Activated naive CD4-positive, alpha-beta T cell treated with anti-CD3 and anti-CD28 coated beads, Interleukin-2, amount 10 ng/mL, durations not matched to agents 5 hours and 36 hours (primary cell): ENCODE measurements around the gene DIRAS1. TPM values are rescaled to one million over a fixed set of nuclear protein-coding genes. Genes with fewer than 3 reads are reported as not detected.

Experiments used
- total RNA-seq, 2 experiments: library from RNA; stranded (reverse); gene quantifications; one replicate each; pipeline ENCODE4 v1.2.3, GENCODE V29; 2021

The DIRAS1 gene, protein sequence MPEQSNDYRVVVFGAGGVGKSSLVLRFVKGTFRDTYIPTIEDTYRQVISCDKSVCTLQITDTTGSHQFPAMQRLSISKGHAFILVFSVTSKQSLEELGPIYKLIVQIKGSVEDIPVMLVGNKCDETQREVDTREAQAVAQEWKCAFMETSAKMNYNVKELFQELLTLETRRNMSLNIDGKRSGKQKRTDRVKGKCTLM
- not detected for total RNA-seq

DNA sequence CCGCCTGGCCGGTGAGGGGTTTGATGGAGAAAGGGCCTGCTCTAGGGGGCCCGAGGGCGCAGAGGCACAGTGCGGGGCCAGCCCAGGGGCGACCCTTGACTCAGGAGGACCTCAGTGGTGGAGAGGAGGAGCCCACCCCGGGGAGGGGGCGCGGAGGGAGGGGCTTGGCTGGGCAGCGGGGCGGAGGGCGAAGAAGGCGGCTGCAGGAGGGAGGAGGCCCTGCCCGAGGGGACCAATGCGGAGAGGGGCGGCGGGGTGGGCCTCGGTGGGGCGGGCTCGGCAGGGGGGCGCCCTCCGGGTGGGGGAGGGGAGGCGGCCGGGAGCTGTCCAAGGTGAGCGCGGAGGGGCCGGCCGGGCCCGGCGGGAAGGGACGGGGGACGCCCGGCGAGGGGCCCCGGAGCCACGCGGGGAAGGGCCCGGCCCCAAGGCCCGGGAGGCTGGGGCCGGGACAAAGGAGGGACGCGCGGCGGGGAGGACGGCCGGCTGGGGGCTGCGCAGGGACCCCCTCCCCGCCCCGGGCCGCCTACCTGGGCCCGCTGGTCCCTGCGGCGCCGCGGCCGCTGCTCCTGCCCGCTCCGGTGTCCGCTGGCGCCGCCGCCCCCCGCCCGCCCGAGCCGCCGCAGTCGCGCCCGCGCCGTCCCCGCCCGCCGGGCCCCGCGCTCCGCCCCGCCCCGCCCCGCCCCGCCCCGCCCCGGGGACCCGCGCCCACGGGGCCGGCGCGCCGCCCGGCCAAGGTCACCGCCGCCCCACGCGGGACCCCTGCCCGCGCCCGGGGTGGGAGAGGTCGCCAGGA lies at the start of gene DIRAS1:
TSS of gene DIRAS1 (minus strand) at position 596 of the 793 bp plus-strand sequence. CDS start 3,566 bp downstream, outside the sequence.

DNA sequence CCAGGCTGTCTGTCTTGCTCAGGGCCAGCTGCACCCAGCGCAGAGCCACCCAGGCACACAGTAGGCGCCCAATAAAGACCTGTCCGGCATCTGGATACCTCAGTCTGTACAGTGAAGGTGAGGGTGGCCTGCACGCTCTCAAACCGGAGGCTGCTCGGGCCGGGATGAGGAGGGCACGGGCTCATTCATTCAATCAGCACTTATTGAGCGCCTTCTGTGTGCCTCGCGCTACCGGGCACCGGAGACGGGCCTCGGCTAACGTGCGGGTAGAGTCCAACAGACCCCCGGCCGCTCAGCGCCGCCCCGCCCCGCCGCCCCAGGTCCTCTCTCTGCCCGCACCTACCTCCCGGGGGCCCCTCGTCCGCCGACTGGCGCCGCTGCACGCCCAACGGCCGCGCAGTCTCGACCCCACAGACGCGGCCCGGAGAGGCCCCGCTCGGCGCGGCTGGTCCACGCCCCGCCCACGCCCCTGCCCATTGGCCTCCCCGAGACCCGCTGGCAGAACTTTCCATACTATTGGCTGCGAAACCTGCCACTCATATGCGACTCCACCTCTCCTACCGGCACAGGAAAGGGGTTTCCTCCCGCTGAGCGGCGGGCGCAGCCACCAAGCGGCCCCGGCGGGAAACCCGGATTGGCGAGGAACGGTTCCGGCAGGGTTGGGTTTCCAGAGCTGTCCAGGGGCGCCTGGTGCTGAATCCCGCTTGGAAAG lies 18.6 kb upstream of the DIRAS1 start, which contains the start of gene SLC39A3:
TSS of gene SLC39A3 (minus strand) at position 416 of the 712 bp plus-strand sequence. CDS start 2,760 bp downstream, outside the sequence.

DNA sequence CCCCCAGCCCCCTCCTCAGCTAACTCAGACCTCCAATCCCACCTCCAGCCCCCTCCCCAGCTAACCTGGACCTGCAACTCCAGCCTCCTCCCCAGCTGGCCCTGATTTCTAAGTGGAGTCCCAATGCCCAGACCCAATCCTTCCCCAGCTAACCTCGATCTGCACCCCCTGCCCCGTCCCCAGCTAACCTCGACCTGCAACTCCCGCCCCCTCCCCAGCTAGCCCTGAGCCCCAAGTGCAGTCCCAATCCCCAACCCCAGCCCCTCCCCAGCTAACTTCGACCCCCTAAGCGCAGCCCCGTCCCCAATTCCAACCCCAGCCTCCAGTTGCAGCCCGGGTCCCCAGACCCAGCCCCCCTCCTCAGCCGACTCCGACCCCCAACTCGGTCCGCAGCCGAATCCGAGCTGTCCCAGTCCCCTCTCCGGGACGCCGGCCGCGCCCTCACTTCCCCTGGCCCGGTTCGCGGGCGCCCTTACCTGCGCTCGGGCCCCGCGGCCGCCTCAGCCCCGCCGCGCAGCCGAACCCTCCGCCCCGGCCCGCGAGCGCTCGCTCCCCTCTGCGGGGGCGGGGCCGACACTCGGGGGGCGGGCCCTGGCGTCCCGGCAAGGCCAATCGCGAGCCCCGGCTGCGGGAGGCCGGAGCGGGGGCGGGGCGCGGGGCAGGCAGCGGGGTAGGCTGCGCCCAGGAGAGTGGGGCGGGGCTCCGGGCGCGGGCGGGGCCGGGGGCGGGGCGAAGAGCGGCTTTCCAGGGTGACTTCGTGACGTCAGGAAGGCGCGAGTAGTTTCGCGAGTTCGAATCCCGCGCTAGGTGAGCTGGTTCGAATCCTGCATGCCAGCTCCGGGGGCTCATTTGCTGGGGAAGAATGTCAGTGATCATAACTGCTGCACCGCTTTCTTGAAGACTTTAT lies 18.7 kb downstream of the DIRAS1 start, which contains the start of gene GNG7:
TSS of gene GNG7 (minus strand) at position 525 of the 907 bp plus-strand sequence. CDS start 182,006 bp downstream, outside the sequence.

Other genes starting within 250 kb of the DIRAS1 start
- 10 to 100 TPM; 40.6 to 42.7 TPM for gene GADD45B, start 245.2 kb downstream of the DIRAS1 start, total RNA-seq
- under 1 TPM; 0.68 to 0.72 TPM for gene GNG7, start 18.7 kb downstream of the DIRAS1 start, total RNA-seq
- 10 to 100 TPM; 18.5 to 21.5 TPM for gene SLC39A3, start 18.6 kb upstream of the DIRAS1 start, total RNA-seq
- gene SGTA, start 61.9 kb upstream of the DIRAS1 start, total RNA-seq: 10 to 100 TPM; 37.6 to 37.8 TPM
- gene THOP1, start 64.1 kb upstream of the DIRAS1 start, total RNA-seq: 10 to 100 TPM; 62.0 to 66.6 TPM
- 1 to 10 TPM; 3.3 to 3.8 TPM for gene ZNF554, start 98.5 kb upstream of the DIRAS1 start, total RNA-seq
- gene ZNF555, start 120.1 kb upstream of the DIRAS1 start, total RNA-seq: 1 to 10 TPM; 3.9 to 4.3 TPM
- not detected for gene ZNF556, start 146.0 kb upstream of the DIRAS1 start, total RNA-seq
- 1 to 10 TPM; 3.5 to 3.8 TPM for gene ZNF57, start 179.6 kb upstream of the DIRAS1 start, total RNA-seq
- 1 to 10 TPM; 3.8 to 4.3 TPM for gene ZNF77, start 223.6 kb upstream of the DIRAS1 start, total RNA-seq